Gastrocnemius medialis (tissue), 4 donors: Measurements from ENCODE around the gene ELOVL4. TPM values are rescaled to one million over a fixed set of nuclear protein-coding genes. Genes with fewer than 3 reads are reported as not detected.

Source experiments
- ATAC-seq, 2 donors: fragments of 150-250 bp; one replicate each; pipeline ENCODE4 v1.9.1; 2016
- DNase-seq, 2 donors: peaks; one replicate each; pipeline ENCODE4 v3.0.0-alpha.2; 2019
- H3K27ac ChIP-seq, 4 donors: fragments of 200-600 bp; sonication (generic); 1 replicate in 1 of 4; 2 replicates in 3 of 4; pipeline ENCODE4 v1.5.1; 2016 to 2018; ENCODE audit warnings: mild to moderate bottlenecking in 2 of 4, moderate library complexity in 1 of 4
- H3K27me3 ChIP-seq, 3 donors: fragments of 200-600 bp; sonication (generic) in 2 of 3; 1 replicate in 1 of 3; 2 replicates in 2 of 3; pipeline versions ENCODE4 v1.5.1 to v1.6.0; 2016 to 2019; ENCODE audit warnings: mild to moderate bottlenecking in 1 of 3, moderate library complexity in 1 of 3
- H3K36me3 ChIP-seq, 2 donors: fragments of 200-600 bp; sonication (generic) in 1 of 2; one replicate each; pipeline ENCODE4 v1.5.1; 2017 to 2018
- H3K4me1 ChIP-seq, 2 donors: fragments of 200-600 bp; sonication (generic) in 1 of 2; one replicate each; pipeline ENCODE4 v1.5.1; 2016 to 2017; ENCODE audit warnings: mild to moderate bottlenecking in 2 of 2
- H3K4me3 ChIP-seq, 4 donors: fragments of 200-600 bp; sonication (generic) in 3 of 4; 1 replicate in 1 of 4; 2 replicates in 3 of 4; pipeline ENCODE4 v1.5.1; 2016 to 2019; ENCODE audit warnings: mild to moderate bottlenecking in 2 of 4
- H3K9me3 ChIP-seq, 3 donors: fragments of 200-600 bp; sonication (generic) in 2 of 3; 1 replicate in 1 of 3; 2 replicates in 2 of 3; pipeline ENCODE4 v1.5.1; 2016 to 2019
- CTCF ChIP-seq, 5 experiments: fragments of 450-650 bp in 3 of 5; fragments of 200-600 bp in 2 of 5; sonication (generic) in 2 of 5; IDR thresholded peaks in 4 of 5; conservative IDR thresholded peaks in 1 of 5; 1 replicate in 4 of 5; 2 replicates in 1 of 5; pipeline ENCODE4 v1.5.1; 2016 to 2019; ENCODE audit warnings: antibody characterized with exemption in 5 of 5, mild to moderate bottlenecking in 3 of 5, moderate library complexity in 3 of 5
- POLR2A ChIP-seq, 2 donors: fragments of 450-650 bp; IDR thresholded peaks; one replicate each; pipeline ENCODE4 v1.6.1; 2017; ENCODE audit warnings: antibody characterized with exemption in 2 of 2, mild to moderate bottlenecking in 2 of 2, moderate library complexity in 2 of 2
- in situ Hi-C, 4 donors: fragments of 200-750 bp; cut with MboI; loops; one replicate each; pipeline versions ENCODE4 v1.15.0 to v1.8.0; 2017; ENCODE audit warnings: low sequenced_read_pairs in 4 of 4
- intact Hi-C: fragments of 100-400 bp; cut with DNase I; formaldehyde crosslinking; loops from one replicate; pipeline ENCODE4 v1.15.1; 2023; ENCODE audit warnings: low total_unique reads
- total RNA-seq, 4 donors: library from RNA; depleted of rRNA; stranded (reverse); fragments of >200 nt; gene quantifications; one replicate each; pipeline versions ENCODE4 v1.1.0 to v1.2.3, GENCODE V29; 2016

The ELOVL4 gene
- total RNA-seq = under 1 TPM in 1 of 4 donors, not detected in 3; 0.15 TPM

- no peaks in the 10 kb centered on the region for H3K36me3 ChIP-seq
- ATAC-seq = peak; percentile 39 to 45
- intact Hi-C loops = no loop called here
- in situ Hi-C loops = no loop called here
- TF ChIP-seq POLR2A (IDR thresholded peaks at IDR 0.05) (no peak), CTCF (IDR thresholded peaks at IDR 0.05 in 4 of 5, conservative IDR thresholded peaks at IDR 0.05 in 1 of 5) (no peak)
- DNase-seq = peak in 1 of 2 donors; percentile 13
- H3K27me3 ChIP-seq = peaks cover 29 to 32% (median 31%) of the 10 kb centered on the region in 3 donors
- no peaks in the 10 kb centered on the region for H3K9me3 ChIP-seq
- no peak within 1 kb of the TSS for H3K27ac ChIP-seq
- peak within 1 kb of the TSS; percentile 54 to 67 (median 58) for H3K4me3 ChIP-seq
- peaks cover 0 to 9% of the 10 kb centered on the region in 2 donors for H3K4me1 ChIP-seq
Measured at GRCh38 chr6:79947191-79948186, at the start of gene ELOVL4. TSS of gene ELOVL4 (minus strand) at chr6:79947553. CDS start at chr6:79947279, 274 bp downstream.

- DNase-seq = no peak
- no peak overlapping the region for H3K4me3 ChIP-seq
- no peaks in the 10 kb centered on the region for H3K4me1 ChIP-seq
- ATAC-seq = no peak
- H3K36me3 ChIP-seq = no peaks in the 10 kb centered on the region
- H3K9me3 ChIP-seq = no peaks in the 10 kb centered on the region
- no peak overlapping the region for H3K27ac ChIP-seq
- intact Hi-C loops (no loop called here), in situ Hi-C loops (no loop called here)
- TF ChIP-seq CTCF (IDR thresholded peaks at IDR 0.05 in 4 of 5, conservative IDR thresholded peaks at IDR 0.05 in 1 of 5) (no peak), POLR2A (IDR thresholded peaks at IDR 0.05) (no peak)
- no peaks in the 10 kb centered on the region for H3K27me3 ChIP-seq
Measured at GRCh38 chr6:79993911-79994309, 46.6 kb upstream of the ELOVL4 start.

- H3K4me1 ChIP-seq = no peaks in the 10 kb centered on the region
- intact Hi-C loops = no loop called here
- H3K27me3 ChIP-seq = no peaks in the 10 kb centered on the region
- no peak overlapping the region for H3K4me3 ChIP-seq
- in situ Hi-C loops = no loop called here
- TF ChIP-seq CTCF (IDR thresholded peaks at IDR 0.05 in 4 of 5, conservative IDR thresholded peaks at IDR 0.05 in 1 of 5) (no peak), POLR2A (IDR thresholded peaks at IDR 0.05) (no peak)
- H3K36me3 ChIP-seq = no peaks in the 10 kb centered on the region
- ATAC-seq = no peak
- H3K9me3 ChIP-seq = no peaks in the 10 kb centered on the region
- no peak overlapping the region for H3K27ac ChIP-seq
- DNase-seq = no peak
Measured at GRCh38 chr6:79993012-79993910, 45.9 kb upstream of the ELOVL4 start.

GRCh38 chr6:79989641-79990040 is 42.3 kb upstream of the ELOVL4 start:
- ATAC-seq = no peak

More at GRCh38 chr6:79989641-79990040, 42.3 kb upstream of the ELOVL4 start:
- Histone ChIP-seq H3K36me3 (no peaks in the 10 kb centered on the region), H3K4me1 (no peaks in the 10 kb centered on the region), H3K27me3 (no peaks in the 10 kb centered on the region), H3K9me3 (no peaks in the 10 kb centered on the region), H3K4me3 (no peak overlapping the region), H3K27ac (no peak overlapping the region)
- no peak for DNase-seq
- TF ChIP-seq CTCF (IDR thresholded peaks at IDR 0.05 in 4 of 5, conservative IDR thresholded peaks at IDR 0.05 in 1 of 5) = no peak
- in situ Hi-C loops (no loop called here), intact Hi-C loops (no loop called here)
